Fibroblast of mammary gland (primary cell): ENCODE measurements around the gene OLIG2.

Experiments
- DNase-seq: peaks from one replicate; pipeline ENCODE4 v3.0.0-alpha.2; 2010; ENCODE audit warnings: low read depth
- H3K4me3 ChIP-seq: 2 replicates; pipeline ENCODE4 v1.5.1; 2011; ENCODE audit warnings: low read depth, mild to moderate bottlenecking, low read length, moderate library complexity; ENCODE audit not compliant: control insufficient read depth
- CTCF ChIP-seq: conservative IDR thresholded peaks from 2 replicates; pipeline ENCODE4 v1.5.1; 2011; ENCODE audit warnings: low read depth, low read length, inconsistent platforms; ENCODE audit not compliant: control insufficient read depth, insufficient read depth

The OLIG2 gene

DNA sequence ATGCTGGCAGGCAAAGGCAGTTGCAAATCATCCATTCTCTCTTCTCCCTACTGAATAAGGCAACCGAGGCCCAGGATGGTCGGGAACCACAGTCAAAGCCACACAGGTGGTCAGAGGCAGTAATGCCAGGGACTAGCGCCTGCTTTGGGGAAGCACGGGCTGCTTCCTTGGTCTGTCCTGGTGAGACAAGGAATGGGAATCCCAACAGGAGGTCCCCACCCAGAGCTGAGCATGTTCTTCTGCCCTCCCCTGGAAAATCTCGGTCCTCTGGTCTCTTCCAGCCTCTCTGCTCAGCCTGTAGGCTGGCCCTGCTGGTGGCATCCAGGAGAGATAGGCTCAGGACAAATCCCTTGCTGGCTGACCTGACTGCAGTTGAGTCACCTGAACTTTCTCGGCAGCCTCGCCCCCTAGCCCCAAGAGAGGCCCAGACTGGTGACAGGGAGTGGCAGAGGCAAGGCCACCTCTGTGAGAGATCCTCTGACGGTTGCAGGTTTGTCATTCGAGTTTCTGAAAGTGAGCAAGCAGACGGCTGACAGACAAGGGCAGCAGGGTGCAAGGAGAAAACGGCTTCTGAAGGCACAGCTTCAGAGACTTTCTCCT lies 50.0 kb downstream of the OLIG2 start:
- no peak for DNase-seq
- TF ChIP-seq CTCF = no peak
- no peak overlapping the region for H3K4me3 ChIP-seq

DNA sequence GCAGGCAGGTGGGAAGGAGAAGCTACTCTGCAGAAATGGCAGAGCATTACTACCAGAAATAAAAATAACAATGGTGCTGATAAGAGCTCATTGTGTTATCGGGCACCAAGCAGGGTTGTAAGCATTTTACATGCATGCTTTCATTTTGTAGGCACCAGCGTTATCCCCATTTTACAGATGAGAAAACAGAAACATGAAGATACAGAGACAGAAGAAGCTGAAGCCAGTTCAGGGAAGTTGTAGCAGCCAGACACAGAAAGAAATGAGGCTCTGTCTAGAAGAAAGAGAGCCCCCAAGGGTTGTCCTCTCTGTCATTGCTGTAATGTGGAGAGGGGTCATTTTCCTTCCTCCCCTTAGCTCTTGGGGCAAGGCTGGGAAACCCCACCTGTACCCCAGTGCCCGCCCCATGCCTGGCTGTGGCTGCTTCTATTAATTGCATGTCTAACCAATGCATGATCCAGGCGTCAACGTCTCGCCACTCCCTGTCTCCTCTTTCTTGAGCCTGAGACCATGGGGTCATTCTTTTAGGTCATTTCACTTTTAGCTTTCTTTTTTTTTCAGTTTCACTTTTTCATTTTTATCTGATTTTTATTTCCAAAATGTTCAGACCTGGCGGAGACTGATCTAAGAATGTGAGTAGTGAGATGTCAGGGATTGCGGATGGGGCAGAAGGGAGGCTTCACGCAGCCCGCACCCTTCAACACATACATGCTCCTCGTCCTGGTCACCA lies 51.0 kb downstream of the OLIG2 start:
- no peak for DNase-seq
- no peak for TF ChIP-seq CTCF
- H3K4me3 ChIP-seq = no peak overlapping the region
